ENCODE results near the gene PCSK1N. TPM values are rescaled to one million over a fixed set of nuclear protein-coding genes. Genes with fewer than 3 reads are reported as not detected.

The PCSK1N gene
- total RNA-seq, 2 donors from 2014 or later, result 2.9 to 4.0 TPM

GRCh38 chrX:48782216-48782615, 53.2 kb downstream of the PCSK1N start:
- Histone ChIP-seq H3K4me1 (ENCODE audit: control insufficient read depth, insufficient read depth, low read length) (no peaks in the 10 kb centered on the region), H3K9me3 (ENCODE audit: control insufficient read depth, low read length) (no peaks in the 10 kb centered on the region), H3K4me3 (ENCODE audit: low read length) (no peak overlapping the region), H3K9ac (ENCODE audit: extremely low read depth, low read length, poor library complexity, severe bottlenecking) (no peak overlapping the region), H3K36me3 (ENCODE audit: control insufficient read depth, insufficient read depth, low read length) (no peaks in the 10 kb centered on the region), H3K27me3 (ENCODE audit: control insufficient read depth, insufficient read depth, low read length, poor library complexity, severe bottlenecking) (no peaks in the 10 kb centered on the region), H3K27ac (ENCODE audit: low read depth, low read length) (no peak overlapping the region)
- Mint-ChIP-seq H3K27ac (no peak overlapping the region), H3K27me3 (ENCODE audit: insufficient read depth) (peaks cover 6% of the 10 kb centered on the region), H3K36me3 (ENCODE audit: low read depth) (no peaks in the 10 kb centered on the region), H3K9me3 (peaks cover 64% of the 10 kb centered on the region), H3K4me1 (no peaks in the 10 kb centered on the region), H3K4me3 (no peak overlapping the region)
- no peak for TF ChIP-seq CTCF (conservative IDR thresholded peaks at IDR 0.05)
- WGBS, 2 experiments (ENCODE audit: insufficient coverage in 1 of 2, insufficient read length in 1 of 2), result 94 to 100% methylated on average over 1 of the region's 2 CpGs
- no peak for DNase-seq

- Histone ChIP-seq H3K4me3 (ENCODE audit: low read length) (no peak overlapping the region), H3K4me1 (ENCODE audit: control insufficient read depth, insufficient read depth, low read length) (no peaks in the 10 kb centered on the region), H3K9me3 (ENCODE audit: control insufficient read depth, low read length) (no peaks in the 10 kb centered on the region), H3K27ac (ENCODE audit: low read depth, low read length) (no peak overlapping the region), H3K9ac (ENCODE audit: extremely low read depth, low read length, poor library complexity, severe bottlenecking) (no peak overlapping the region), H3K36me3 (ENCODE audit: control insufficient read depth, insufficient read depth, low read length) (no peaks in the 10 kb centered on the region), H3K27me3 (ENCODE audit: control insufficient read depth, insufficient read depth, low read length, poor library complexity, severe bottlenecking) (no peaks in the 10 kb centered on the region)
- H3K36me3 Mint-ChIP-seq (ENCODE audit: low read depth), result no peaks in the 10 kb centered on the region
- no peak overlapping the region for H3K27ac Mint-ChIP-seq
- H3K27me3 Mint-ChIP-seq (ENCODE audit: insufficient read depth), result peaks cover 2% of the 10 kb centered on the region
- no peak for DNase-seq
- TF ChIP-seq CTCF (conservative IDR thresholded peaks at IDR 0.05), result no peak
- no peak overlapping the region for H3K4me3 Mint-ChIP-seq
- peaks cover 64% of the 10 kb centered on the region for H3K9me3 Mint-ChIP-seq
- 92% methylated on average over 5 of the region's 6 CpGs; no CpG with 5 or more reads in 1 of the 2 experiments for WGBS, 2 experiments (ENCODE audit: insufficient coverage in 1 of 2, insufficient read length in 1 of 2)
- H3K4me1 Mint-ChIP-seq, result no peaks in the 10 kb centered on the region
Measured at GRCh38 chrX:48781705-48782104, 53.7 kb downstream of the PCSK1N start.

Other genes with a start within 250 kb of the PCSK1N start
- 10 to 100 TPM; 51.3 to 51.9 TPM for gene WDR13, start 238.1 kb downstream of the PCSK1N start, total RNA-seq
- gene WAS, start 151.8 kb downstream of the PCSK1N start, total RNA-seq, result under 1 TPM; 0.51 to 0.84 TPM
- gene SUV39H1, start 138.9 kb downstream of the PCSK1N start, total RNA-seq, result 10 to 100 TPM in 1 of 2 donors, 1 to 10 TPM in 1; 7.8 to 10.6 TPM
- gene GLOD5, start 73.9 kb downstream of the PCSK1N start, total RNA-seq, result not detected
- not detected for gene GATA1, start 49.0 kb downstream of the PCSK1N start, total RNA-seq
- 100 to 1,000 TPM; 121 to 135 TPM for gene HDAC6, start 33.5 kb downstream of the PCSK1N start, total RNA-seq
- not detected for gene ERAS, start 9.1 kb downstream of the PCSK1N start, total RNA-seq
- 10 to 100 TPM; 78.6 to 83.3 TPM for gene TIMM17B, start 62.2 kb upstream of the PCSK1N start, total RNA-seq
- gene PQBP1, start 62.3 kb upstream of the PCSK1N start, total RNA-seq, result 10 to 100 TPM; 46.6 to 69.0 TPM
- gene SLC35A2, start 76.0 kb upstream of the PCSK1N start, total RNA-seq, result 10 to 100 TPM; 22.8 to 24.7 TPM
- 10 to 100 TPM; 26.2 to 94.0 TPM for gene PIM2, start 83.4 kb upstream of the PCSK1N start, total RNA-seq
- 10 to 100 TPM; 50.3 to 56.5 TPM for gene OTUD5, start 122.0 kb upstream of the PCSK1N start, total RNA-seq
- 1 to 10 TPM; 3.6 to 7.0 TPM for gene KCND1, start 136.2 kb upstream of the PCSK1N start, total RNA-seq
- gene GRIPAP1, start 166.7 kb upstream of the PCSK1N start, total RNA-seq, result 10 to 100 TPM; 55.9 to 63.1 TPM
- gene TFE3, start 207.7 kb upstream of the PCSK1N start, total RNA-seq, result 10 to 100 TPM; 33.2 to 34.4 TPM
- 10 to 100 TPM; 13.4 to 13.5 TPM for gene CCDC120, start 223.4 kb upstream of the PCSK1N start, total RNA-seq
- gene PRAF2, start 238.4 kb upstream of the PCSK1N start, total RNA-seq, result 10 to 100 TPM in 1 of 2 donors, 1 to 10 TPM in 1; 8.2 to 15.7 TPM
- 10 to 100 TPM; 29.8 to 42.5 TPM for gene WDR45, start 244.3 kb upstream of the PCSK1N start, total RNA-seq